Measurements from ENCODE around the gene ADAT1.

Gene ADAT1

GRCh38 chr16:75559564-75560372, 63.3 kb downstream of the ADAT1 start (continued):
- TF ChIP-seq KLF1 (tag by site-specific recombination; IDR thresholded peaks at IDR 0.05) (no peak), ZIC2 (tag by site-specific recombination; IDR thresholded peaks at IDR 0.05) (no peak), BCL11B (tag by site-specific recombination; IDR thresholded peaks at IDR 0.05; ENCODE audit: low read depth) (no peak), ZNF596 (tag by site-specific recombination; IDR thresholded peaks at IDR 0.05) (no peak)

GRCh38 chr16:75558846-75559401, 64.2 kb downstream of the ADAT1 start:
- Histone ChIP-seq H3K4me1 (ENCODE audit: control insufficient read depth, insufficient read depth, low read length) (no peaks in the 10 kb centered on the region), H3K4me3 (ENCODE audit: low read depth, low read length) (no peak overlapping the region), H3K9me3 (ENCODE audit: control insufficient read depth, insufficient read depth, low read depth, low read length) (no peaks in the 10 kb centered on the region), H3K36me3 (ENCODE audit: control insufficient read depth in 2 of 2, insufficient read depth in 1 of 2, low read length in 2 of 2) (no peaks in the 10 kb centered on the region), H3K27ac (ENCODE audit: extremely low read depth, low read depth, low read length) (no peak overlapping the region)
- POLR2A ChIA-PET, result no interaction called here
- CTCF ChIA-PET, result interaction anchor here (0.8 to 1.6 kb wide), 2 partner anchors 35 to 63 kb away, joined by 3 to 4 read pairs; no protein-coding TSS in a partner anchor
- no peak for TF ChIP-seq PBX3 (CRISPR knock-in tag; IDR thresholded peaks at IDR 0.05)
- no peak for TF ChIP-seq RBAK (tag by site-specific recombination; IDR thresholded peaks at IDR 0.05)
- no peak for TF ChIP-seq ZNF449 (tag by site-specific recombination; IDR thresholded peaks at IDR 0.05)
- no peak for TF ChIP-seq ZBTB6 (tag by site-specific recombination; IDR thresholded peaks at IDR 0.05)
- no peak for TF ChIP-seq BCL6B (tag by site-specific recombination; IDR thresholded peaks at IDR 0.05)
- no peak for TF ChIP-seq ZNF324 (tag by site-specific recombination; IDR thresholded peaks at IDR 0.05)
- no peak for TF ChIP-seq GLIS2 (tag by site-specific recombination; IDR thresholded peaks at IDR 0.05)
- TF ChIP-seq ZNF513 (tag by site-specific recombination; IDR thresholded peaks at IDR 0.05), result no peak

GRCh38 chr16:75556431-75556950, 66.6 kb downstream of the ADAT1 start:
- Histone ChIP-seq H3K9me3 (ENCODE audit: control insufficient read depth, insufficient read depth, low read depth, low read length) (no peaks in the 10 kb centered on the region), H3K36me3 (ENCODE audit: control insufficient read depth in 2 of 2, insufficient read depth in 1 of 2, low read length in 2 of 2) (no peaks in the 10 kb centered on the region), H3K27ac (ENCODE audit: extremely low read depth, low read depth, low read length) (no peak overlapping the region), H3K4me3 (ENCODE audit: low read depth, low read length) (no peak overlapping the region), H3K4me1 (ENCODE audit: control insufficient read depth, insufficient read depth, low read length) (no peaks in the 10 kb centered on the region)
- CTCF ChIA-PET, result interaction anchor here (0.7 to 1.4 kb wide), 5 partner anchors 39 to 302 kb away, joined by 3 to 6 read pairs (median 5); partner anchors contain the start of gene TMEM170A
- no peak for TF ChIP-seq ZNF362 (tag by site-specific recombination; IDR thresholded peaks at IDR 0.05)
- TF ChIP-seq ZNF623 (tag by site-specific recombination; IDR thresholded peaks at IDR 0.05), result no peak
- 0 out of 2 replicates have a peak, but pooled peaks have one; percentile 4 for TF ChIP-seq SP3 (tag by site-specific recombination; IDR thresholded peaks at IDR 0.05)
- TF ChIP-seq PRDM1 (tag by site-specific recombination; IDR thresholded peaks at IDR 0.05), result no peak
- TF ChIP-seq ZNF175 (tag by site-specific recombination; IDR thresholded peaks at IDR 0.05), result no peak
- TF ChIP-seq MZF1 (tag by site-specific recombination; IDR thresholded peaks at IDR 0.05; ENCODE audit: borderline replicate concordance), result no peak
- no peak for TF ChIP-seq ZNF580 (tag by site-specific recombination; IDR thresholded peaks at IDR 0.05)
- POLR2A ChIA-PET, result interaction anchor here (0.8 to 2.2 kb wide), 7 partner anchors 9 to 92 kb away, joined by 3 to 22 read pairs (median 6); partner anchors contain the start of genes ADAT1, GABARAPL2, KARS1 and TERF2IP
